ENCODE data around the gene ERF. TPM values are rescaled to one million over a fixed set of nuclear protein-coding genes. Genes with fewer than 3 reads are reported as not detected.

ERF gene
- total RNA-seq, 1 donor from 2014 or later = 58.4 TPM

DNA sequence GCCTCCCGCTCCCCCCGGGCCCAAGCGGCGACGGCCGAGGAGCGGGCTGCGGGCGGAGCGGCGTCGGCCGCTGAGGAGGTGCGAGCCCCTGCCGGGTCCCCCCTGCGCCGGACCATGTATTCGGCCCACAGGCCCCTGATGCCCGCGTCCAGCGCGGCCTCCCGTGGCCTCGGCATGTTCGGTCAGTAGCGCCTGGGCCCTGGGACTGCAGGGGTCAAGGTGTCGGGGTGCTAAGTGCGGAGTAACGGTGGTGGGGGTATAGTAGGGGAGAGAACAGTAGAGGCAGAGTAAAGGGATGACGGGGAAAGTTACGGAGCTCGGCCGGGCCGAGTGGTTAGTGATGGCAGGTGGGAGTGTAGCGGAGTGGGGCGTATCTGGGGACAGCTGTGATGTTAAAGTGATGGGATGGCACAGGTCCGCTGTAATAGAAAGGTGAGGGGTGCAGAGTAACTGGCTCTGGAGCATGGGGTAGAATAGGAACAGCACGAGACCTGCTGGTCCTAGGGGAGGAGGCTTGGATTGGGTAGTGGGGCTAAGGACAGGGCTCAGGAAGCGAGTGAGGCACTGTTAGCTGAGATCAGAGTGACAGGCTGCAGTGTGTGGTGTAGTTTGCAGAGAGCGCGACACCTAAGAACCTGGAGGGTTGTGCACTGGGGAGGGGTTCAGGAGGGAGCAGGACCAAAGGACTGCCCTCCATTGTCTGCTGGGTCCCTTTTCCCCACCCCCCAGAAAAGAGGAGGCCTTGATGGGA, 29.8 kb upstream of the ERF start:
- DNase-seq (ENCODE audit: low spot score) = no peak
- peak overlapping the region; percentile 88 for H3K4me3 Mint-ChIP-seq (ENCODE audit: low read depth)

DNA sequence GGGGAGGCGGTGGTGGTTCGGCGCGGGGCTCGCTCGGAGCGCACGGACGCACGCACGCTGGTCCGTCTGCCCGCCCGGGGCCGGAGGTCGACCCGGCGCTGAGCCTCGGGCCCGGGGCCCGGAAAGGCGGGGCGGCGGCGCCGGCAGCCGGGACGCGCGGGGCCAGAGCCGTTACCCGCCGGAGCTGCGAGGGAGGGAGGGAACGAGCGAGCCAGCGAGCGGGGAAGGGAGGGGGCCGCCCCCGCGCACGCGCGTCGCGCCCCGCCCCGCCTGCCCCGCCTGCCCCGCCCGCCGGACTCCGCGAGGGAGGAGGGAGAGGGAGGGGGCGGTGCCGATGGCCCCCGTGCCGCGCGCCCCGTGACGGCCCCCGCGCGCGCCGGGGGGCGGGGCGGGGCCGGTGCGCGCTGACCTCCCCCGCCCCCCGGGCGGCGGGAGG, 29.2 kb upstream of the ERF start:
- H3K4me3 Mint-ChIP-seq (ENCODE audit: low read depth) = no peak overlapping the region
- no peaks in the 10 kb centered on the region for H3K9me3 Mint-ChIP-seq
- peaks cover 14% of the 10 kb centered on the region for H3K36me3 Mint-ChIP-seq (ENCODE audit: low read depth)
- intact Hi-C loops (cut with micrococcal nuclease) = no loop called here
- peaks cover 35% of the 10 kb centered on the region for H3K4me1 Mint-ChIP-seq (ENCODE audit: low read depth)
- H3K27me3 Mint-ChIP-seq (ENCODE audit: low read depth) = no peaks in the 10 kb centered on the region
- peak; percentile 80 for DNase-seq (ENCODE audit: low spot score)
- no peak overlapping the region for H3K27ac Mint-ChIP-seq

More for the DNA sequence above, 29.8 kb upstream of the ERF start:
- Mint-ChIP-seq H3K9me3 (no peaks in the 10 kb centered on the region), H3K27ac (peak overlapping the region; percentile 82), H3K4me1 (ENCODE audit: low read depth) (peaks cover 28% of the 10 kb centered on the region), H3K27me3 (ENCODE audit: low read depth) (no peaks in the 10 kb centered on the region), H3K36me3 (ENCODE audit: low read depth) (peaks cover 18% of the 10 kb centered on the region)
- intact Hi-C loops (cut with micrococcal nuclease) = no loop called here

DNA sequence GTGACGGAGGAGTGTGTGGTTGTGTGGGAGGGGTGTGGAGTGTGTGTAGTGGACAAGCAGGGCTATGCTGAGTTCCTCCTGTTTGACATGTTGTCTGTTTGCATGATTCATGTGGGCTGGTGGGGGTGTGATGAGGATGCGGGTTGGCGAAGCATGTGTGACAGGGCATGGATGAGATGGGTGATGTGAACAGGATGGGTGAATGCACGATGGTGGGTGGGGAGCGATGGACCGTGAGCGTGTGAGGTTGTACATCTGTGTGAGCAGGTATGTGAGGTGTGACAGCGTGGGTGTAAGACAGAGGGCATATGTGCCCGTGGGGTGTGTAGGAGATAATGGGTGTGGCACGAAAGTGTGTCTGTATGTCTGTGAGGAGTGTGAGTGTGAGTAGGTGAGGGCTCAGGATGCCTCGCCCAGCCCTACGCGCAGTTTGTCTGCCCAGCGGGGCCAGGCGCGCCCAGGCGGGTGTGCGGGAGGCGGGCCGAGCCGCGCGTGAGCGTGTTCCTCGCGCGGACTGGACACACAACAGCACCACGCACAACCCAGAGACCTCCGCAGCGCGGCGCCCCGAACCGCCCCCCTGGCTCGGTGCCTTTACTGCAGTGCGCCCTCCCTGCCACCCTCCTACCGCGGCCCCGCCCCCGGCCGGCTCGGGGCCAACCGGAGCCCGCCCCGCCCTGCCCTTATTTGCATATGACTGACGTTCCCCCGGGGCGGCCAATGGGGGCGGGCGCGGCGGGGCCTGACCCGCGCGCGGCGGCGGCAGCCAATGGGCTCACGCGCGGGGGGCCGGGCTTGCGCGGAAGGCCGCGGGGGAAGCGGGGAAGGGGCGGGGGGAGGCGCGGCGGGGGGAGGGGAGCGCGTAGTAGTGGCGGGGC, 28.5 kb upstream of the ERF start:
- H3K36me3 Mint-ChIP-seq (ENCODE audit: low read depth) = peaks cover 16% of the 10 kb centered on the region
- H3K4me1 Mint-ChIP-seq (ENCODE audit: low read depth) = peaks cover 39% of the 10 kb centered on the region
- H3K9me3 Mint-ChIP-seq = no peaks in the 10 kb centered on the region
- H3K4me3 Mint-ChIP-seq (ENCODE audit: low read depth) = no peak overlapping the region
- peak; percentile 91 for DNase-seq (ENCODE audit: low spot score)
- no peak overlapping the region for H3K27ac Mint-ChIP-seq
- intact Hi-C loops (cut with micrococcal nuclease) = loop anchor here (1.0 to 2.0 kb wide), 7 partner anchors 15 to 151 kb away; partner anchors contain the start of genes ERF, MEGF8, PAFAH1B3 and POU2F2
- H3K27me3 Mint-ChIP-seq (ENCODE audit: low read depth) = no peaks in the 10 kb centered on the region

DNA sequence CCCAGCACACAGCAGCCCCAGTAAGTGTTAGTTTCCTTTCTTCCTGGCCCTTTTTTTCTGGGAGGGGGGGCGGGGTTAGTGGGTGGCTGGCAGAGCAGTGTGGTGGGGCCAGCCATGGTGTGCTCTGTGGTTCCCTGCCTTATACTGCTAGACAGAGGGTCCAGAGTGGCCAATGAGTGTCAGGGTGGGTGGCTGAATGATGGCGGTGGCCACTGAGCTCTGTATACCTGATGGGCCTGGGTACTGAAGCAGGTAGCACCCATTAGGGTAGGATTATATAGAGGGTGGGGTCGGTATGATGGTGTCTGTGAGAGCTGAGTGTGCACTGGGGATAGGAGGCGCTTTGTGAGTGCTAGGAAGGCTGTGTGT, 27.9 kb upstream of the ERF start:
- peak overlapping the region; percentile 89 for H3K27ac Mint-ChIP-seq
- H3K4me3 Mint-ChIP-seq (ENCODE audit: low read depth) = peak overlapping the region; percentile 71
- intact Hi-C loops (cut with micrococcal nuclease) = loop anchor here (1.0 to 2.0 kb wide), 7 partner anchors 15 to 150 kb away; partner anchors contain the start of genes ERF, MEGF8, PAFAH1B3 and POU2F2
- H3K36me3 Mint-ChIP-seq (ENCODE audit: low read depth) = peaks cover 18% of the 10 kb centered on the region
- DNase-seq (ENCODE audit: low spot score) = no peak
- H3K9me3 Mint-ChIP-seq = no peaks in the 10 kb centered on the region
- H3K4me1 Mint-ChIP-seq (ENCODE audit: low read depth) = peaks cover 39% of the 10 kb centered on the region
- no peaks in the 10 kb centered on the region for H3K27me3 Mint-ChIP-seq (ENCODE audit: low read depth)

DNA sequence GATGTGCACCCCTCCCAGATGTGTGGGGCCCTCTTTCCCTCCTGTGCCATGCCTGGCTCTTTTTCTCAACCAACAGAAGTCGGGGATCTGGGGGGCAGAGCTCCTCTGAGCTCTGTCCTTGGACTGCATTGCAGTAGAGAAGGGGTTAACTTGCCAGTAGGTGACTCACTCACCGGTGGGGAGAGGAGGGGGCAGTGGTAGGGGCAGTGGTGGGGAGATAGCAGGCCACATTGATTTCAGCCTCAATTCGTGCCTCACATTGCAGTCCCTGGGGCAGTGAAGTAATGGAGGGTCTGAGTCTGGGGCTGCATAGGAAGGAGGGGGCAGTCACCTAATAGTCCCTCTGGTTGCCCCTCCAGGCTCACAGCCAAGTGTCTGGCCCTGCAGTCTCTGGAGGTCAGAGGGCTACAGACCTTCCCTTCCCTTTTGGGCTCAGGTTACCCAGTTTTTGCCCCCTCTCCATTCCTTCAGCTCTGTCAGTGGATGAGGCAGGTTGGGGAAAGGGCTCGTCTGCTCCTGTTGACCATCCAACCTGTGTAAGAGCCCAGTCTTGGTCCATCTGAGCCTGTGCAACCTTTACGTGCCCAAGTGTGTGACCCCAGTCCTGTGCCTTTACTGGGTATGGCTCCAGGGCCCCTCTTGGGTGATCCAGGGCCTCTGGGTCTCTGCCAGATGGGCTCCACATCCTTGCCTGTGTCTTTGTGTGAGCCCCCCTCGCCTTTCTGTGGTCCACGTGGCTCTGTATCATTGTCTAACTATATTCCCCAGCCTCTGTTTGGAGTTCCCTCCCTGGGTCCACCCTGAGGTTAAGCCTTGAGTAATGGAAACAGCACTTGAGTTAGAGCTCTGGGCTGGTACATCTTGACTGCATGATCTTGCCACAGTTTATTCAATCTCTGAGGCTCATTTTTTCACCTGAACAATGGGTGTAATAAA, 27.2 kb upstream of the ERF start:
- no peaks in the 10 kb centered on the region for H3K27me3 Mint-ChIP-seq (ENCODE audit: low read depth)
- H3K4me3 Mint-ChIP-seq (ENCODE audit: low read depth) = peak overlapping the region; percentile 78
- peaks cover 14% of the 10 kb centered on the region for H3K36me3 Mint-ChIP-seq (ENCODE audit: low read depth)
- no peaks in the 10 kb centered on the region for H3K9me3 Mint-ChIP-seq
- H3K4me1 Mint-ChIP-seq (ENCODE audit: low read depth) = peaks cover 39% of the 10 kb centered on the region
- intact Hi-C loops (cut with micrococcal nuclease) = loop anchor here (2.0 kb wide), 4 partner anchors 21 to 149 kb away; partner anchors contain the start of genes MEGF8, PAFAH1B3, POU2F2 and PRR19
- H3K27ac Mint-ChIP-seq = peak overlapping the region; percentile 89
- DNase-seq (ENCODE audit: low spot score) = no peak

DNA sequence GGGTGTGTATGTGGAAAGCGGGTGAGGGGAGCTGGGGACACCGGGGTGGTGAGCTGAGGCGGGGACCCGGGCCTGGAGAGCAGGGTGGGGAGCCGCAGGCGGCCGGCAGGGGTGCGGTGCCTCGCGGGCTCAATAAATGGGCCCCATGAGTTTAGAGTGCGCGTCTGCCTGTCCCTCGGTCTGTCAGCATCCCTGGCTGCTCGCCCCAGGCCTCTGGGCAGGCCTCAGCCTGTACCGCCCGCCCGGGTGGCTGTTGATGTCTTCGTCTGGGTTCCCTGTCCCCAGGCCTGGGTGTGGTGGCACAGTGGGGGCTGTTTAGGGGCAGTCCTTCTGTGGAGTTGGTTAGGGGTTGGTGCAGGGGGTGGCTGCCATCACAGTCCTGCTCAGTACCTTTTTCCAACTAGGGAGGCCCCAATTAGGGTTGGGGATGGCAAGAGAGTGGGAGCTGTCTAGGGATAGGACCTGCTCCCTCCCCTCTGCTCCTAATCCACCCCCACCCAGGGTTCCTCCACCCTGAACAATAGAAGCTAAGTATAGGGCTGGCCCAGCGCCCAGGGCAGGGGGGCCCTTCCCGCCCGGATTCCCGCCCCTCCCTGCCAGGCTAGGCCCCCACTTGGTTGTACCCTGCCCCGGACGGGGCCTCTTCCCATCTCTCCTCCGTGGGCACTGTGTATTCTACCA, 26.4 kb upstream of the ERF start:
- Mint-ChIP-seq H3K36me3 (ENCODE audit: low read depth) (peaks cover 16% of the 10 kb centered on the region), H3K4me1 (ENCODE audit: low read depth) (peaks cover 46% of the 10 kb centered on the region)
- no peak for DNase-seq (ENCODE audit: low spot score)

DNA sequence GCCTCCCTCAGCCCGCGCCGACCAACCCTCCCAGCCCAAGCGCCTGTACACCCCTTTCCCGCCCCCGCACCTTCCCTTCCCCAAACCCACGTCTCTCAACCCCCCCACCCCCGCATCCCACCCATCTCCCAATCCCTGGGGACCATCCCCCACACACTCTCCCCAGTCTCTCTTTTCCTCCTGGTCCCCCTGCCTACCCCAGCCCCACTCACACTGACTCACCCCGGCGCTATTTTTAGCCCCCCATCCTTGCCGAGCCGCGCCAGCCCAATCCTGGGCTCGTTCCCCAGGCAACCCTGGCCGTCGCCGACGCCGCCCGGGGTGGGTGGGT, 25.9 kb upstream of the ERF start:
- Mint-ChIP-seq H3K4me3 (ENCODE audit: low read depth) (peak overlapping the region; percentile 78), H3K9me3 (no peaks in the 10 kb centered on the region), H3K36me3 (ENCODE audit: low read depth) (peaks cover 16% of the 10 kb centered on the region), H3K27me3 (ENCODE audit: low read depth) (no peaks in the 10 kb centered on the region), H3K27ac (peak overlapping the region; percentile 16), H3K4me1 (ENCODE audit: low read depth) (peaks cover 46% of the 10 kb centered on the region)
- intact Hi-C loops (cut with micrococcal nuclease) = no loop called here
- DNase-seq (ENCODE audit: low spot score) = no peak

More for the DNA sequence above, 26.4 kb upstream of the ERF start:
- H3K9me3 Mint-ChIP-seq = no peaks in the 10 kb centered on the region
- H3K27ac Mint-ChIP-seq = peak overlapping the region; percentile 89
- H3K4me3 Mint-ChIP-seq (ENCODE audit: low read depth) = peak overlapping the region; percentile 78
- intact Hi-C loops (cut with micrococcal nuclease) = no loop called here
- no peaks in the 10 kb centered on the region for H3K27me3 Mint-ChIP-seq (ENCODE audit: low read depth)

DNA sequence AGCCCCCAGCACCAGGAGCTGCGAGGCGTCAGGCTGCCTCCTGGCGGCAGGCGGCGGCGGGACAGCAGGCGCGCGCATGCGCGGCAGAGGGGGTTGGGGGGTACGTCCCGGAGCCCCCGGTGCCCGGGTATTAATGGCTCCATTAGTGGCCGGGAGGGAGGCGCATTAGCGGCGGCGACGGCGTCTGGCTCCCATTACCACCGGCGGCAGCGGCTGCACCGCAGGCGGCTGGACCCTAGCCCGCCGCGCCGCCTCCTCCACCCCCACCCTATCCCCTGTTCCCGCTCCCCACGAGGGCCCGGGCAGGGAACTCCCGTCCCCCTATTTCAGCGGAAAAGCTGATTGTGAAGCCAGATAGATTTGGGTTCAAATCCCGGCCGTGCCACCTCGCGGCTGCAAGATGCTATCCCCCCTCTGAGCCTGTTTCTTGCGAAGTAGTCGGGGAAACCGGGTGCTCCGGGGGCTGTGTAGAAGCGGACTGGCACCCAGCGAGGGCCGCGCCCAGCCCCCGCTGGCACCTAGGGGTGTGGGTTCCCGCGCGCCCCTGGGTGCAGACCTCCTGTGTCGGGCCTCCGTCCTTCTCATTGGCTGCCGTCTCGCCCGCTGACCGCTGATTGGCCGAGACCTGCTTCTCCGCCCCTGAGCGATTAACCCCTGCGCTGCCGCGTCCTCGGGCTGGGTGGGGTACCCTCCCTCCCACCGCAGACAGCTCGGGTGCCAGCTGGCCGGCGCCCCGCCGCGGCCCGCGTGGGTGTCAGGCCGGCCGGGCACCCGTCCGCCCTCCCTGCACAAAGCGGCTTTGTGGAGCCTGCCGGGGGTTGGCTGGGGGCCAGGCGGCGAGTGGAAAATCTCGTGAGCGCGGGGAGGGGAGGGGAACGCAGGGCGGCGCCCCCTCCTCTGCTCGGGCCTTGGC, 25.2 kb upstream of the ERF start:
- H3K4me3 Mint-ChIP-seq (ENCODE audit: low read depth) = peak overlapping the region; percentile 91
- peak; percentile 86 for DNase-seq (ENCODE audit: low spot score)
- peaks cover 44% of the 10 kb centered on the region for H3K4me1 Mint-ChIP-seq (ENCODE audit: low read depth)
- H3K27me3 Mint-ChIP-seq (ENCODE audit: low read depth) = no peaks in the 10 kb centered on the region
- peaks cover 19% of the 10 kb centered on the region for H3K36me3 Mint-ChIP-seq (ENCODE audit: low read depth)
- H3K27ac Mint-ChIP-seq = peak overlapping the region; percentile 93
- intact Hi-C loops (cut with micrococcal nuclease) = loop anchor here (1.0 kb wide), 1 partner anchor 10 kb away; no protein-coding TSS in a partner anchor
- no peaks in the 10 kb centered on the region for H3K9me3 Mint-ChIP-seq

DNA sequence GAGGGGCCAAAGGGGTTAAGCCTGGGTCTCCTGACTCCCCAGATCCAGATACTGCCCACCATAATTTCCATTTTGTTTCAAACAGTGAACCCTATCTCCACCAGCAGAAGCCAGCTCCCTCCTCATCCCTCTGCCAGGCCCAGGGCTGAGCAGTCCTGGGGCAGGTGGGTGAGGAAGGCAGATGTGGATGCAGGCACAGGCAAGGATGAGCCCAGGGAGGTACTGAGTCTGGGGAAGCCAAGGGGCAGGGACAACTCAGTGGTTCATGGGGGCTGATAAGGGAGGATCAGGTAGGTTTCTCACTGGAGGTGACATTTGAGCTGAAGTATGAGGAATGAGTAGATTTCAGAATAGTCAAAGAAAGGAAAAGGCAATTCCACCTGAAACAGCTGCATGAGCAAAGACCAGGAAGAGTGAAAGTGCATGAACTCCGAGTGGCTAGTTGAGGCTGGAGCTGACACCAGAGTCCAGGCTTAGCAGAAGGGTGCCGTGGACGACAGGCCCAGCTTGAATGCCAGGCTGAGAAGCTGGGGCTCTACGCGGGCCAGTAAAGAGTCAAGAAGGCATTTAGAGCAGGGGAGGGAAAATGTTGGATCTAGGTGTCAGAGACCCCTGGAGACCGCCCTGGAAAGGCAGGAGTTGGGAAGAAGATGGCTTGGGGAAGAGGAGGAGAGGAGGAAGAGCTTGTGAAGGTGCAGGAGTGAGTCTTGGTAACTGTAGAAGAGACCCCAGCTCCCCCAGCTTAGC, 24.4 kb upstream of the ERF start:
- intact Hi-C loops (cut with micrococcal nuclease) = loop anchor here (1.0 kb wide), 1 partner anchor 9 kb away; no protein-coding TSS in a partner anchor
- Mint-ChIP-seq H3K4me3 (ENCODE audit: low read depth) (peak overlapping the region; percentile 91), H3K36me3 (ENCODE audit: low read depth) (peaks cover 28% of the 10 kb centered on the region), H3K9me3 (no peaks in the 10 kb centered on the region), H3K4me1 (ENCODE audit: low read depth) (peaks cover 42% of the 10 kb centered on the region), H3K27me3 (ENCODE audit: low read depth) (no peaks in the 10 kb centered on the region), H3K27ac (peak overlapping the region; percentile 93)
- no peak for DNase-seq (ENCODE audit: low spot score)

DNA sequence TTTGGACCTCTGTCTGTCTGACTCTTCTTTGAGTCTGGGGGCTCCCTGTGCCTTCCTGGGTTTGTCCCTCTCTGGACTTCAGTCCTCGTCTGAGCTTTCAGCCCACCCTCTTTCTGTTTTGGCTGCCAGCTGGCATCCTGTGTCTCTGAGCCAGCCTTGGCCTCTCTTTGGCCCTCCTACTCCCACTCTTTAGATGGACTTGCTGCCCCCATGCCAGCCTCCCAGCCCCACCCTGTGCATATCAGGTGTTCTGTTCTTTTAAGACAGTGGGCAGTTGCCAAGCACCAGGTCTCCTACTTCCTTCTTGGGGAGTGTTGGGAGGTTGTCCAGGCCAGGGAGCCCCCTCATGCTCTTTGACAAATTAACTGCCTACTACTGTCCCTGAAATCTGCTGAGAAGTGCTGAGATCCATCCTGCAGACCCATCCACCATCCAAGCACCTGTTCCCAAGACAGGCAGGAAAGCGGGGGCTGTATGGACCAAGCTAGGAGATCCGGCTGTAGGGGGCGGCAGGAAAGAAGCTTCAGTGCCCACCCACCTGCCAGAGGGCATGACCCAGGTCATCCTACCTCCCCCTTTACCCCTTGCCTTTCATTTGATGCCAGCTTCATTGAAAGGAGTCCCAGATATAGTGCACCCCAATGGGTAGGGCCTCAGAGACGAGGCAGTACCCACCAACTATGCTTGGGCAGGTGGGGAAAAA, 23.7 kb upstream of the ERF start:
- H3K36me3 Mint-ChIP-seq (ENCODE audit: low read depth) = peaks cover 33% of the 10 kb centered on the region
- H3K27me3 Mint-ChIP-seq (ENCODE audit: low read depth) = no peaks in the 10 kb centered on the region
- peak overlapping the region; percentile 93 for H3K27ac Mint-ChIP-seq
- intact Hi-C loops (cut with micrococcal nuclease) = loop anchor here (1.0 kb wide), 1 partner anchor 8 kb away; no protein-coding TSS in a partner anchor
- H3K4me1 Mint-ChIP-seq (ENCODE audit: low read depth) = peaks cover 42% of the 10 kb centered on the region
- peak overlapping the region; percentile 91 for H3K4me3 Mint-ChIP-seq (ENCODE audit: low read depth)
- H3K9me3 Mint-ChIP-seq = no peaks in the 10 kb centered on the region
- no peak for DNase-seq (ENCODE audit: low spot score)

Data from activated T-helper 2 cell treated with anti-CD3 and anti-CD28 coated beads, Interferon-gamma antibody, Interleukin-2, Interleukin-4, amounts not matched to agents 10 μg/mL and 5 μg/mL and 100 μg/mL, durations not matched to agents 14 hours and 24 hours and 36 hours (primary cell).